GOT3 (cell line): Measurements from ENCODE around the gene TSPAN9.
A peak's percentile ranks its signal among the peaks of the same experiment; 100 is the strongest.

Source experiments
- DNase-seq: peaks from one replicate; lab custom pipeline; 2025; ENCODE audit warnings: mixed read lengths; lab: John Stamatoyannopoulos, UW

Gene TSPAN9

GRCh38 chr12:3076730-3077571 lies at the start of gene TSPAN9:
Gene TSPAN9 (plus strand): TSS chr12:3077379. CDS start chr12:3201194, 123,815 bp downstream.
- peak; percentile 41 for DNase-seq

- no peak for DNase-seq
These were observed 49.1 kb upstream of the TSPAN9 start for GRCh38 chr12:3028108-3028507.

- no peak for DNase-seq
These were observed 46.3 kb upstream of the TSPAN9 start for GRCh38 chr12:3030821-3031429.

GRCh38 chr12:3032161-3032560 lies 45.0 kb upstream of the TSPAN9 start:
- DNase-seq: no peak

GRCh38 chr12:3032770-3033538 lies 44.2 kb upstream of the TSPAN9 start:
- DNase-seq: no peak

- DNase-seq: no peak
These were observed 43.7 kb upstream of the TSPAN9 start for GRCh38 chr12:3033539-3033867.

GRCh38 chr12:3034067-3034750 lies 43.0 kb upstream of the TSPAN9 start:
- no peak for DNase-seq

- DNase-seq: no peak
These were observed 42.0 kb upstream of the TSPAN9 start for GRCh38 chr12:3035171-3035570.

GRCh38 chr12:3035815-3036702 lies 41.1 kb upstream of the TSPAN9 start:
- DNase-seq: no peak

- no peak for DNase-seq
These were observed 40.1 kb upstream of the TSPAN9 start for GRCh38 chr12:3036901-3037600.

GRCh38 chr12:3038166-3038565 lies 39.0 kb upstream of the TSPAN9 start:
- DNase-seq: no peak

- no peak for DNase-seq
These were observed 38.2 kb upstream of the TSPAN9 start for GRCh38 chr12:3038926-3039510.

- DNase-seq: no peak
These were observed 37.0 kb upstream of the TSPAN9 start for GRCh38 chr12:3040026-3040656.

- no peak for DNase-seq
These were observed 36.3 kb upstream of the TSPAN9 start for GRCh38 chr12:3040663-3041544.

GRCh38 chr12:3041558-3042164 lies 35.5 kb upstream of the TSPAN9 start:
- DNase-seq: no peak

GRCh38 chr12:3042394-3042793 lies 34.8 kb upstream of the TSPAN9 start:
- no peak for DNase-seq

GRCh38 chr12:3042826-3043225 lies 34.4 kb upstream of the TSPAN9 start:
- no peak for DNase-seq

- DNase-seq: no peak
These were observed 33.8 kb upstream of the TSPAN9 start for GRCh38 chr12:3043406-3043805.
